Calu3 (cell line): ENCODE measurements around the gene UNC13B. TPM values are rescaled to one million over a fixed set of nuclear protein-coding genes. Genes with fewer than 3 reads are reported as not detected.

Source experiments
- BruUV-seq: library from RNA; stranded (reverse); fragments of 400-500 nt; replicated peaks from 2 replicates; lab custom pipeline; 2021; lab: Mats Ljungman, UMichigan
- CTCF ChIA-PET: fragments of 300-600 bp; sonication (Branson Sonifier 250); formaldehyde crosslinking; loops from one replicate; lab custom pipeline; 2022; ENCODE audit warnings: antibody characterized with exemption; lab: Charles Lee
- DNase-seq: peaks from one replicate; pipeline ENCODE4 v3.0.0; 2022
- H3K27ac Mint-ChIP-seq: one replicate; pipeline ENCODE4 v1.8.0; 2022; ENCODE audit warnings: mixed read lengths; ENCODE audit not compliant: unreplicated experiment
- H3K27me3 Mint-ChIP-seq: one replicate; pipeline ENCODE4 v1.8.0; 2022; ENCODE audit warnings: mixed read lengths; ENCODE audit not compliant: unreplicated experiment
- H3K36me3 Mint-ChIP-seq: one replicate; pipeline ENCODE4 v1.8.0; 2022; ENCODE audit warnings: mild to moderate bottlenecking, moderate library complexity, mixed read lengths; ENCODE audit not compliant: insufficient read depth, unreplicated experiment
- H3K4me1 Mint-ChIP-seq: one replicate; pipeline ENCODE4 v1.8.0; 2022; ENCODE audit warnings: mild to moderate bottlenecking, low read depth, mixed read lengths; ENCODE audit not compliant: unreplicated experiment
- H3K4me3 Mint-ChIP-seq: one replicate; pipeline ENCODE4 v1.8.0; 2022; ENCODE audit warnings: mild to moderate bottlenecking, low read depth, moderate library complexity, mixed read lengths; ENCODE audit not compliant: unreplicated experiment
- H3K9me3 Mint-ChIP-seq: one replicate; pipeline ENCODE4 v1.8.0; 2022; ENCODE audit warnings: low read depth, mixed read lengths; ENCODE audit not compliant: unreplicated experiment
- intact Hi-C: fragments of 100-400 bp; cut with micrococcal nuclease; formaldehyde crosslinking; loops from one replicate; pipeline ENCODE4 v1.10.0; 2022; ENCODE audit not compliant: unreplicated experiment
- total RNA-seq: library from RNA; stranded (reverse); gene quantifications from 2 replicates; pipeline ENCODE4 v1.2.3, GENCODE V29; 2022
- TF ChIP-seq, protein P1 (sequence below): fragments of 200-600 bp; IDR thresholded peaks from one replicate; pipeline ENCODE4 v1.8.0; 2022; ENCODE audit warnings: antibody characterized with exemption; ENCODE audit not compliant: unreplicated experiment

The UNC13B gene
- total RNA-seq, 1 experiment from 2014 or later = 20.4 TPM

- no TSS peak for BruUV-seq
- Mint-ChIP-seq H3K9me3 (peaks cover 4% of the 10 kb centered on the region), H3K27ac (no peak overlapping the region), H3K27me3 (no peaks in the 10 kb centered on the region), H3K4me1 (no peaks in the 10 kb centered on the region), H3K4me3 (no peak overlapping the region), H3K36me3 (no peaks in the 10 kb centered on the region)
- intact Hi-C loops = no loop called here
- TF ChIP-seq, protein P1, sequence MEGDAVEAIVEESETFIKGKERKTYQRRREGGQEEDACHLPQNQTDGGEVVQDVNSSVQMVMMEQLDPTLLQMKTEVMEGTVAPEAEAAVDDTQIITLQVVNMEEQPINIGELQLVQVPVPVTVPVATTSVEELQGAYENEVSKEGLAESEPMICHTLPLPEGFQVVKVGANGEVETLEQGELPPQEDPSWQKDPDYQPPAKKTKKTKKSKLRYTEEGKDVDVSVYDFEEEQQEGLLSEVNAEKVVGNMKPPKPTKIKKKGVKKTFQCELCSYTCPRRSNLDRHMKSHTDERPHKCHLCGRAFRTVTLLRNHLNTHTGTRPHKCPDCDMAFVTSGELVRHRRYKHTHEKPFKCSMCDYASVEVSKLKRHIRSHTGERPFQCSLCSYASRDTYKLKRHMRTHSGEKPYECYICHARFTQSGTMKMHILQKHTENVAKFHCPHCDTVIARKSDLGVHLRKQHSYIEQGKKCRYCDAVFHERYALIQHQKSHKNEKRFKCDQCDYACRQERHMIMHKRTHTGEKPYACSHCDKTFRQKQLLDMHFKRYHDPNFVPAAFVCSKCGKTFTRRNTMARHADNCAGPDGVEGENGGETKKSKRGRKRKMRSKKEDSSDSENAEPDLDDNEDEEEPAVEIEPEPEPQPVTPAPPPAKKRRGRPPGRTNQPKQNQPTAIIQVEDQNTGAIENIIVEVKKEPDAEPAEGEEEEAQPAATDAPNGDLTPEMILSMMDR = no peak
- DNase-seq = no peak
- CTCF ChIA-PET = no interaction called here
These were observed 59.0 kb downstream of the UNC13B start for GRCh38 chr9:35220659-35221338.

DNA sequence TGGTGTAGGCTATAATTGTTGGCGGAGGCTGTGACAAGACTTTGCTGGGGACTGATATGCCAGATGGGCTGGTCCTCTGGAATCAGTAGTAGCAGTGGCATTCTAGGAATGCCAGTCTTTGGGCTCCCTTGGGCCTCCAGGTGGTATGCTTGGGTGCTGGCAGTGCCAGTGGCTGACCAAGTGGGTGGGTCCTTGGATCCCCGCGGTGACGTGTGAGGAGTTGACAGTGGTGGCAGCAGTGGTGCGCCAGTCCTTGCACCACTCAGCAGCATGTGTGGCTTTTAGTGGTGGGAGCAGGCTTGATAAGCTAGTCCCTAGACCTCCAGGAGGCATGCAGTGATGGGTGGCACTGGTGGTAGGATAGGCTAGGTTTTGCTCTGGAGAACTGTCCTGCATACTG, 63.9 kb downstream of the UNC13B start:
- intact Hi-C loops = no loop called here
- H3K27me3 Mint-ChIP-seq = no peaks in the 10 kb centered on the region
- BruUV-seq = no TSS peak
- H3K9me3 Mint-ChIP-seq = peaks cover 4% of the 10 kb centered on the region
- DNase-seq = no peak
- H3K27ac Mint-ChIP-seq = no peak overlapping the region
- peaks cover 7% of the 10 kb centered on the region for H3K4me1 Mint-ChIP-seq
- no peaks in the 10 kb centered on the region for H3K36me3 Mint-ChIP-seq
- H3K4me3 Mint-ChIP-seq = no peak overlapping the region
- TF ChIP-seq, protein P1 = no peak
- CTCF ChIA-PET = no interaction called here

DNA sequence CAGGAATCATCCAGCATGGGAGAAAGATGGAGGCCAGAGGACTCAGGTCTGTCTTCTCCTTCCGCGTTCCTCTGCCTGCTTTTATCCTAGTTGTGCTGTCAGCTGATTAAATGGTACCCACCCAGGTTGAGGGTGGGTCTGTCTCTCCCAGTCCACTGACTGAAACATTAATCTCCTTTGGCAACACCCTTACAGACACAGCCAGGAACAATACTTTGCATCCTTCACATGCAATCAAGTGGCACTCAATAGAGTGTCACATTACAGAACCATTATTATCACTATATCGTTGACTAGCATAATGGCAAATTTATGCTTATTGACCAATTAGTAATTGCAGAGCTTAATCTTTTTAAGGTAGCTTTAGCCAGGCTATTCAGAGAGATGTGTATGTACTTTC, 64.8 kb downstream of the UNC13B start:
- intact Hi-C loops = no loop called here
- no peaks in the 10 kb centered on the region for H3K27me3 Mint-ChIP-seq
- H3K4me3 Mint-ChIP-seq = no peak overlapping the region
- no peak for DNase-seq
- CTCF ChIA-PET = no interaction called here
- BruUV-seq = no TSS peak
- H3K36me3 Mint-ChIP-seq = no peaks in the 10 kb centered on the region
- TF ChIP-seq, protein P1 = no peak
- no peak overlapping the region for H3K27ac Mint-ChIP-seq
- H3K4me1 Mint-ChIP-seq = peaks cover 7% of the 10 kb centered on the region
- H3K9me3 Mint-ChIP-seq = peaks cover 4% of the 10 kb centered on the region

GRCh38 chr9:35227284-35227683, 65.5 kb downstream of the UNC13B start:
- TF ChIP-seq, protein P1 = no peak
- H3K9me3 Mint-ChIP-seq = no peaks in the 10 kb centered on the region
- H3K4me3 Mint-ChIP-seq = no peak overlapping the region
- peaks cover 7% of the 10 kb centered on the region for H3K4me1 Mint-ChIP-seq
- no peak overlapping the region for H3K27ac Mint-ChIP-seq
- intact Hi-C loops = no loop called here
- BruUV-seq = no TSS peak
- CTCF ChIA-PET = no interaction called here
- DNase-seq = no peak
- H3K27me3 Mint-ChIP-seq = no peaks in the 10 kb centered on the region
- H3K36me3 Mint-ChIP-seq = no peaks in the 10 kb centered on the region
